Measurements from ENCODE around the gene NCAM2. TPM values are rescaled to one million over a fixed set of nuclear protein-coding genes. Genes with fewer than 3 reads are reported as not detected.

NCAM2 gene
- total and polyA plus RNA-seq, 2 of the 8 experiments (the other 6 are each of a cell fraction or from before 2014, with no cell fraction given), result 0.14 to 1.1 TPM

GRCh38 chr21:21103692-21104091 is 105.5 kb downstream of the NCAM2 start:
- Histone ChIP-seq H3K4me3 (ENCODE audit: extremely low read depth in 1 of 4, insufficient read depth in 2 of 4, low read depth in 3 of 4, low read length in 4 of 4) (no peak overlapping the region), H3K36me3 (ENCODE audit: control insufficient read depth in 2 of 4, insufficient read depth in 4 of 4, low read length in 3 of 4) (no peaks in the 10 kb centered on the region), H2AK5ac (ENCODE audit: low read depth, low read length) (no peak overlapping the region), H3K23me2 (ENCODE audit: low read depth, low read length) (no peaks in the 10 kb centered on the region), H2BK5ac (ENCODE audit: low read depth, low read length) (no peak overlapping the region), H4K5ac (ENCODE audit: insufficient read length, low read depth, low read length) (no peak overlapping the region), H2BK120ac (replicated peaks; ENCODE audit: low read depth, low read length) (no peak overlapping the region), H3K27me3 (replicated peaks in 1 of 4; ENCODE audit: control insufficient read depth in 3 of 4, extremely low read depth in 1 of 4, insufficient read depth in 3 of 4, low read length in 3 of 4) (no peaks in the 10 kb centered on the region), H3K18ac (ENCODE audit: extremely low read depth, low read length) (no peak overlapping the region), H3K4me1 (replicated peaks in 1 of 4; ENCODE audit: control insufficient read depth in 3 of 4, insufficient read depth in 4 of 4, low read length in 3 of 4) (peaks cover 0 to 4% (median 0%) of the 10 kb centered on the region in 4 experiments; a peak in 1 of 7 replicates), H3K9ac (replicated peaks in 1 of 4; ENCODE audit: extremely low read depth in 1 of 4, low read depth in 3 of 4, low read length in 3 of 4) (no peak overlapping the region), H4K8ac (ENCODE audit: extremely low read depth, insufficient read depth, low read length) (no peak overlapping the region), H3K4me2 (ENCODE audit: insufficient read depth in 1 of 2, low read depth in 2 of 2, low read length in 2 of 2) (no peak overlapping the region), H3K79me1 (ENCODE audit: low read depth, low read length) (no peaks in the 10 kb centered on the region), H3K4ac (replicated peaks; ENCODE audit: insufficient read length, low read depth, low read length) (no peak overlapping the region), H2BK20ac (ENCODE audit: low read length) (no peak overlapping the region), H3K14ac (ENCODE audit: insufficient read length) (no peak overlapping the region), H3K23ac (ENCODE audit: insufficient read length) (no peak overlapping the region), H2AFZ (ENCODE audit: low read length) (no peak overlapping the region), H2BK12ac (ENCODE audit: low read depth, low read length) (no peak overlapping the region), H4K20me1 (replicated peaks in 1 of 2; ENCODE audit: control insufficient read depth in 1 of 2, insufficient read depth in 2 of 2, low read length in 2 of 2) (no peaks in the 10 kb centered on the region), H2BK15ac (ENCODE audit: low read length) (no peak overlapping the region), H3K9me3 (ENCODE audit: insufficient read depth in 2 of 2, low read depth in 1 of 2, low read length in 1 of 2) (no peaks in the 10 kb centered on the region), H3K27ac (ENCODE audit: low read depth, low read length) (no peak overlapping the region), H3K79me2 (ENCODE audit: control insufficient read depth in 1 of 2, insufficient read depth in 2 of 2, low read length in 2 of 2) (no peaks in the 10 kb centered on the region), H4K91ac (replicated peaks; ENCODE audit: insufficient read length, low read length) (no peak overlapping the region), H3K56ac (replicated peaks; ENCODE audit: insufficient read length, low read depth, low read length) (no peak overlapping the region)
- 86% methylated on average over 3 of the region's 3 CpGs; no CpG with 5 or more reads in 1 of the 2 experiments for WGBS, 2 experiments (ENCODE audit: extremely low coverage in 1 of 2, insufficient coverage in 1 of 2, insufficient read length in 1 of 2, insufficient replicate concordance in 2 of 2, low coverage in 1 of 2, low lambda C conversion rate in 2 of 2, missing lambda C conversion rate in 1 of 2)
- FAIRE-seq, result no peak
- POLR2A ChIA-PET (ENCODE audit: partially characterized antibody), result no interaction called here
- CTCF ChIA-PET (ENCODE audit: partially characterized antibody), result no interaction called here
- no peak for TF ChIP-seq BCL11A (IDR thresholded peaks at IDR 0.05; ENCODE audit: low read depth in 2 of 2, low read length in 2 of 2)
- no peak for TF ChIP-seq E2F6 (IDR thresholded peaks at IDR 0.05)
- TF ChIP-seq HDAC2 (IDR thresholded peaks at IDR 0.05; ENCODE audit: borderline replicate concordance in 1 of 2, low read depth in 2 of 2, low read length in 2 of 2), result no peak
- no peak for TF ChIP-seq RAD21 (IDR thresholded peaks at IDR 0.05 in 1 of 2, conservative IDR thresholded peaks at IDR 0.05 in 1 of 2; ENCODE audit: low read depth in 2 of 2, low read length in 2 of 2)
- TF ChIP-seq EP300 (IDR thresholded peaks at IDR 0.05; ENCODE audit: borderline replicate concordance in 1 of 2, low read depth in 2 of 2, low read length in 2 of 2), result no peak
- TF ChIP-seq TBP (IDR thresholded peaks at IDR 0.05; ENCODE audit: low read depth, low read length), result no peak
- TF ChIP-seq RFX5 (IDR thresholded peaks at IDR 0.05; ENCODE audit: borderline replicate concordance, low read depth, low read length), result no peak
- TF ChIP-seq CBX8 (IDR thresholded peaks at IDR 0.05; ENCODE audit: borderline replicate concordance, low read depth, low read length), result no peak
- TF ChIP-seq GTF2F1 (IDR thresholded peaks at IDR 0.05; ENCODE audit: borderline replicate concordance, low read depth, low read length), result no peak
- no peak for TF ChIP-seq SUZ12 (IDR thresholded peaks at IDR 0.05; ENCODE audit: low read length)
- DNase-seq (ENCODE audit: low read depth in 1 of 2, low spot score in 2 of 2), result no peak
